HCT116 (cell line): Measurements from ENCODE around the gene ERBB4.

Experiments
- CEBPB ChIP-seq: IDR thresholded peaks from 2 replicates; pipeline ENCODE4 v1.6.1; 2012; ENCODE audit warnings: low read depth
- EGR1 ChIP-seq: IDR thresholded peaks from 2 replicates; pipeline ENCODE4 v1.6.1; 2012; ENCODE audit warnings: low read depth
- ELF1 ChIP-seq: IDR thresholded peaks from 2 replicates; pipeline ENCODE4 v1.6.1; 2012; ENCODE audit warnings: low read depth, borderline replicate concordance
- EZH2 ChIP-seq: fragments of 200-600 bp; sonication (generic); IDR thresholded peaks from 2 replicates; pipeline ENCODE4 v1.6.1; 2017; ENCODE audit warnings: antibody characterized with exemption, mixed run types
- JUND ChIP-seq: IDR thresholded peaks from 2 replicates; pipeline ENCODE4 v1.6.1; 2012
- POLR2A ChIP-seq: IDR thresholded peaks from 2 replicates; pipeline ENCODE4 v1.7.0; 2011; ENCODE audit warnings: borderline replicate concordance; ENCODE audit not compliant: insufficient read depth, insufficient read length; ENCODE audit errors: extremely low read depth
- POLR2AphosphoS5 ChIP-seq: IDR thresholded peaks from 2 replicates; pipeline ENCODE4 v1.6.1; 2011; ENCODE audit warnings: mild to moderate bottlenecking, low read depth, low read length, moderate library complexity
- REST ChIP-seq: IDR thresholded peaks from 2 replicates; pipeline ENCODE4 v1.6.1; 2012; ENCODE audit warnings: low read depth
- SRF ChIP-seq: IDR thresholded peaks from 2 replicates; pipeline ENCODE4 v1.6.1; 2012; ENCODE audit warnings: low read depth
- YY1 ChIP-seq: IDR thresholded peaks from 2 replicates; pipeline ENCODE4 v1.6.1; 2011; ENCODE audit warnings: low read length, low read depth, moderate library complexity, mild to moderate bottlenecking; ENCODE audit not compliant: insufficient replicate concordance; ENCODE audit errors: extremely low read depth
- TF ChIP-seq, protein P1 (sequence below), 3 experiments: fragments of 200-600 bp in 1 of 3; sonication (generic) in 1 of 3; IDR thresholded peaks in 2 of 3; conservative IDR thresholded peaks in 1 of 3; 2 replicates each; pipeline ENCODE4 v1.5.1; 2012 to 2017; ENCODE audit warnings: low read depth in 2 of 3, low read length in 2 of 3, antibody characterized with exemption in 1 of 3, borderline replicate concordance in 1 of 3, control low read depth in 1 of 3, mild to moderate bottlenecking in 1 of 3, mixed read lengths in 1 of 3, mixed run types in 1 of 3, moderate library complexity in 1 of 3; ENCODE audit not compliant: insufficient read depth in 1 of 3
- TF ChIP-seq, protein P2 (sequence below): IDR thresholded peaks from 2 replicates; pipeline ENCODE4 v1.6.1; 2012

GRCh38 chr2:212135739-212136138, 402.9 kb downstream of the ERBB4 start:
- TF ChIP-seq, protein P1, sequence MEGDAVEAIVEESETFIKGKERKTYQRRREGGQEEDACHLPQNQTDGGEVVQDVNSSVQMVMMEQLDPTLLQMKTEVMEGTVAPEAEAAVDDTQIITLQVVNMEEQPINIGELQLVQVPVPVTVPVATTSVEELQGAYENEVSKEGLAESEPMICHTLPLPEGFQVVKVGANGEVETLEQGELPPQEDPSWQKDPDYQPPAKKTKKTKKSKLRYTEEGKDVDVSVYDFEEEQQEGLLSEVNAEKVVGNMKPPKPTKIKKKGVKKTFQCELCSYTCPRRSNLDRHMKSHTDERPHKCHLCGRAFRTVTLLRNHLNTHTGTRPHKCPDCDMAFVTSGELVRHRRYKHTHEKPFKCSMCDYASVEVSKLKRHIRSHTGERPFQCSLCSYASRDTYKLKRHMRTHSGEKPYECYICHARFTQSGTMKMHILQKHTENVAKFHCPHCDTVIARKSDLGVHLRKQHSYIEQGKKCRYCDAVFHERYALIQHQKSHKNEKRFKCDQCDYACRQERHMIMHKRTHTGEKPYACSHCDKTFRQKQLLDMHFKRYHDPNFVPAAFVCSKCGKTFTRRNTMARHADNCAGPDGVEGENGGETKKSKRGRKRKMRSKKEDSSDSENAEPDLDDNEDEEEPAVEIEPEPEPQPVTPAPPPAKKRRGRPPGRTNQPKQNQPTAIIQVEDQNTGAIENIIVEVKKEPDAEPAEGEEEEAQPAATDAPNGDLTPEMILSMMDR (IDR thresholded peaks at IDR 0.05 in 2 of 3, conservative IDR thresholded peaks at IDR 0.05 in 1 of 3; ENCODE audit: borderline replicate concordance in 1 of 3, insufficient read depth in 1 of 3, low read depth in 2 of 3, low read length in 2 of 3): no peak
- TF ChIP-seq POLR2A: no peak
- TF ChIP-seq EZH2: no peak
- TF ChIP-seq EGR1: no peak
- no peak for TF ChIP-seq JUND
- no peak for TF ChIP-seq REST
- TF ChIP-seq CEBPB: no peak
- TF ChIP-seq SRF: no peak
- no peak for TF ChIP-seq ELF1
- TF ChIP-seq, protein P2, sequence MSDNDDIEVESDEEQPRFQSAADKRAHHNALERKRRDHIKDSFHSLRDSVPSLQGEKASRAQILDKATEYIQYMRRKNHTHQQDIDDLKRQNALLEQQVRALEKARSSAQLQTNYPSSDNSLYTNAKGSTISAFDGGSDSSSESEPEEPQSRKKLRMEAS: no peak
- TF ChIP-seq YY1: no peak
- no peak for TF ChIP-seq POLR2AphosphoS5
